ENCODE measurements around the gene SLC3A2. TPM values are rescaled to one million over a fixed set of nuclear protein-coding genes. Genes with fewer than 3 reads are reported as not detected.
A peak's percentile ranks its signal among the peaks of the same experiment; 100 is the strongest.

Gene SLC3A2
- total and polyA plus RNA-seq, 2 of the 13 experiments (the other 11 are each of a cell fraction or from before 2014, with no cell fraction given) = 213 to 226 TPM

- 0 out of 2 replicates have a peak, but pooled peaks have one; percentile 9 for TF ChIP-seq ZNF788 (CRISPR knock-in tag; IDR thresholded peaks at IDR 0.05; ENCODE audit: borderline replicate concordance)
- no peak for TF ChIP-seq SRSF4 (IDR thresholded peaks at IDR 0.05; ENCODE audit: low read depth, low read length, poor library complexity, severe bottlenecking)
- TF ChIP-seq, protein P1, sequence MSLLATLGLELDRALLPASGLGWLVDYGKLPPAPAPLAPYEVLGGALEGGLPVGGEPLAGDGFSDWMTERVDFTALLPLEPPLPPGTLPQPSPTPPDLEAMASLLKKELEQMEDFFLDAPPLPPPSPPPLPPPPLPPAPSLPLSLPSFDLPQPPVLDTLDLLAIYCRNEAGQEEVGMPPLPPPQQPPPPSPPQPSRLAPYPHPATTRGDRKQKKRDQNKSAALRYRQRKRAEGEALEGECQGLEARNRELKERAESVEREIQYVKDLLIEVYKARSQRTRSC (CRISPR knock-in tag; IDR thresholded peaks at IDR 0.05; ENCODE audit: low read depth) = no peak
- TF ChIP-seq ARID2 (CRISPR knock-in tag; IDR thresholded peaks at IDR 0.05; ENCODE audit: borderline replicate concordance) = no peak
- TF ChIP-seq RORA (CRISPR knock-in tag; IDR thresholded peaks at IDR 0.05) = no peak
- TF ChIP-seq, protein P2, sequence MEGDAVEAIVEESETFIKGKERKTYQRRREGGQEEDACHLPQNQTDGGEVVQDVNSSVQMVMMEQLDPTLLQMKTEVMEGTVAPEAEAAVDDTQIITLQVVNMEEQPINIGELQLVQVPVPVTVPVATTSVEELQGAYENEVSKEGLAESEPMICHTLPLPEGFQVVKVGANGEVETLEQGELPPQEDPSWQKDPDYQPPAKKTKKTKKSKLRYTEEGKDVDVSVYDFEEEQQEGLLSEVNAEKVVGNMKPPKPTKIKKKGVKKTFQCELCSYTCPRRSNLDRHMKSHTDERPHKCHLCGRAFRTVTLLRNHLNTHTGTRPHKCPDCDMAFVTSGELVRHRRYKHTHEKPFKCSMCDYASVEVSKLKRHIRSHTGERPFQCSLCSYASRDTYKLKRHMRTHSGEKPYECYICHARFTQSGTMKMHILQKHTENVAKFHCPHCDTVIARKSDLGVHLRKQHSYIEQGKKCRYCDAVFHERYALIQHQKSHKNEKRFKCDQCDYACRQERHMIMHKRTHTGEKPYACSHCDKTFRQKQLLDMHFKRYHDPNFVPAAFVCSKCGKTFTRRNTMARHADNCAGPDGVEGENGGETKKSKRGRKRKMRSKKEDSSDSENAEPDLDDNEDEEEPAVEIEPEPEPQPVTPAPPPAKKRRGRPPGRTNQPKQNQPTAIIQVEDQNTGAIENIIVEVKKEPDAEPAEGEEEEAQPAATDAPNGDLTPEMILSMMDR (CRISPR knock-in tag; IDR thresholded peaks at IDR 0.05) = no peak
- no peak for TF ChIP-seq ZBTB39 (CRISPR knock-in tag; IDR thresholded peaks at IDR 0.05)
- TF ChIP-seq, protein P3, sequence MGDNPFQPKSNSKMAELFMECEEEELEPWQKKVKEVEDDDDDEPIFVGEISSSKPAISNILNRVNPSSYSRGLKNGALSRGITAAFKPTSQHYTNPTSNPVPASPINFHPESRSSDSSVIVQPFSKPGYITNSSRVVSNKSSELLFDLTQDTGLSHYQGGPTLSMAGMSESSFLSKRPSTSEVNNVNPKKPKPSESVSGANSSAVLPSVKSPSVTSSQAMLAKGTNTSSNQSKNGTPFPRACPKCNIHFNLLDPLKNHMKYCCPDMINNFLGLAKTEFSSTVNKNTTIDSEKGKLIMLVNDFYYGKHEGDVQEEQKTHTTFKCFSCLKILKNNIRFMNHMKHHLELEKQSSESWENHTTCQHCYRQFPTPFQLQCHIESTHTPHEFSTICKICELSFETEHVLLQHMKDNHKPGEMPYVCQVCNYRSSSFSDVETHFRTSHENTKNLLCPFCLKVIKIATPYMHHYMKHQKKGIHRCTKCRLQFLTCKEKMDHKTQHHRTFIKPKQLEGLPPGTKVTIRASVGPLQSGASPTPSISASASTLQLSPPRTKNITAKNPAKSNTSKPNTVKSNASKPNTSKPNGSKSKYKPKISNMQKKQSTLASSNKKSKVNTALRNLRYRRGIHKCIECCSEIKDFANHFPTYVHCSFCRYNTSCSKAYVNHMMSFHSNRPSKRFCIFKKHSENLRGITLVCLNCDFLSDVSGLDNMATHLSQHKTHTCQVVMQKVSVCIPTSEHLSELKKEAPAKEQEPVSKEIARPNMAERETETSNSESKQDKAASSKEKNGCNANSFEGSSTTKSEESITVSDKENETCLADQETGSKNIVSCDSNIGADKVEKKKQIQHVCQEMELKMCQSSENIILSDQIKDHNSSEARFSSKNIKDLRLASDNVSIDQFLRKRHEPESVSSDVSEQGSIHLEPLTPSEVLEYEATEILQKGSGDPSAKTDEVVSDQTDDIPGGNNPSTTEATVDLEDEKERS (CRISPR knock-in tag; IDR thresholded peaks at IDR 0.05) = no peak
- no peak for TF ChIP-seq ZNF331 (CRISPR knock-in tag; IDR thresholded peaks at IDR 0.05)
- no peak for TF ChIP-seq ZNF34 (CRISPR knock-in tag; IDR thresholded peaks at IDR 0.05; ENCODE audit: borderline replicate concordance)
- no peak for TF ChIP-seq TRAFD1 (CRISPR knock-in tag; IDR thresholded peaks at IDR 0.05; ENCODE audit: borderline replicate concordance)
- no peak; the same call in none of the 2 replicates for TF ChIP-seq ZNF121 (CRISPR knock-in tag; IDR thresholded peaks at IDR 0.05)
- no peak for TF ChIP-seq RARA (CRISPR knock-in tag; IDR thresholded peaks at IDR 0.05)
- 0 out of 2 replicates have a peak, but pooled peaks have one; percentile 15 for TF ChIP-seq ZNF670 (CRISPR knock-in tag; IDR thresholded peaks at IDR 0.05; ENCODE audit: borderline replicate concordance)
- TF ChIP-seq PATZ1 (CRISPR knock-in tag; IDR thresholded peaks at IDR 0.05) = no peak
- TF ChIP-seq ZNF607 (CRISPR knock-in tag; IDR thresholded peaks at IDR 0.05; ENCODE audit: borderline replicate concordance) = no peak
Measured at GRCh38 chr11:62856333-62856895, 24.3 kb upstream of the SLC3A2 start (continued).
